ENCODE data around the gene TEC.

The TEC gene

GRCh38 chr4:48193921-48194468, 75.6 kb downstream of the TEC start:
- intact Hi-C loops (cut with DNase I; ENCODE audit: low total_unique reads): no loop called here
- H3K36me3 ChIP-seq: no peaks in the 10 kb centered on the region
- no peak overlapping the region for H3K4me3 ChIP-seq
- H3K9me3 ChIP-seq: no peaks in the 10 kb centered on the region
- no peak overlapping the region for H3K27ac ChIP-seq
- DNase-seq: no peak
- H3K4me1 ChIP-seq: no peaks in the 10 kb centered on the region
- no peaks in the 10 kb centered on the region for H3K27me3 ChIP-seq
- TF ChIP-seq, protein P1, sequence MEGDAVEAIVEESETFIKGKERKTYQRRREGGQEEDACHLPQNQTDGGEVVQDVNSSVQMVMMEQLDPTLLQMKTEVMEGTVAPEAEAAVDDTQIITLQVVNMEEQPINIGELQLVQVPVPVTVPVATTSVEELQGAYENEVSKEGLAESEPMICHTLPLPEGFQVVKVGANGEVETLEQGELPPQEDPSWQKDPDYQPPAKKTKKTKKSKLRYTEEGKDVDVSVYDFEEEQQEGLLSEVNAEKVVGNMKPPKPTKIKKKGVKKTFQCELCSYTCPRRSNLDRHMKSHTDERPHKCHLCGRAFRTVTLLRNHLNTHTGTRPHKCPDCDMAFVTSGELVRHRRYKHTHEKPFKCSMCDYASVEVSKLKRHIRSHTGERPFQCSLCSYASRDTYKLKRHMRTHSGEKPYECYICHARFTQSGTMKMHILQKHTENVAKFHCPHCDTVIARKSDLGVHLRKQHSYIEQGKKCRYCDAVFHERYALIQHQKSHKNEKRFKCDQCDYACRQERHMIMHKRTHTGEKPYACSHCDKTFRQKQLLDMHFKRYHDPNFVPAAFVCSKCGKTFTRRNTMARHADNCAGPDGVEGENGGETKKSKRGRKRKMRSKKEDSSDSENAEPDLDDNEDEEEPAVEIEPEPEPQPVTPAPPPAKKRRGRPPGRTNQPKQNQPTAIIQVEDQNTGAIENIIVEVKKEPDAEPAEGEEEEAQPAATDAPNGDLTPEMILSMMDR (IDR thresholded peaks at IDR 0.05): no peak

DNA sequence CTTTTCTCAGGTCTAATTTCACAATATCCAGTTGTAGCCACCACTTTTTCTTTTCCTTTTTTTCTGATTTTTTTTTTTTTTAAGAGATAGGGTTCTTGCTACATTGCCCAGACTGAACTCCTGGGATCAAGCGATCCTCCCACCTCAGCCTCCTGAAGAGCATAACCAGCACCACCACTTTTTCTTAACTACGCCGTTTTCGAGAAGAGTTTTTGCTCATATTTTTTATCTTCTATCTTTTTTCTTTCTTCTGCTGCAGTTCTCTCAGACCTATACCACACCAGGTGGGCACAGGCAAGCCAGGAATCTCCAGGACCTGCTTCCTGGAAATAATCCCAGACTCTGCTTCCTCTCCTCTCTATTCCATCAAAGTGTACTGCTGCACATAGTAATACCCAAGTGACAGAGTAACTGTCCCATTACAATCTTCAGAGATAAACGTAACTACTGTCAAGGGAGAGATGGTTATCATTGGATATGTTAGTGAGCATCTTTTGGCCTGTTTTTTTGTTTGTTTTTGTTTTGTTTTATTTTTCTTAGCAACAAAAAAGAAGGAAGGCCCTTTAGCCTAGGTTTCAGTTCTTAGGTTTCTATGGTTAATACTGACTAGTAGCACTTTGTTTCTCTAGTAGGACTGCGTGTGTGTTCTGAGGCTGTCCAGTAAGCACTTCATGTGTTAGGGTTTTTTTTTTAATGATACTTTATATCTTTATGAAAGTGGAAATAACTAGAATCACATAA, 76.4 kb downstream of the TEC start:
- DNase-seq: no peak
- intact Hi-C loops (cut with DNase I; ENCODE audit: low total_unique reads): no loop called here

DNA sequence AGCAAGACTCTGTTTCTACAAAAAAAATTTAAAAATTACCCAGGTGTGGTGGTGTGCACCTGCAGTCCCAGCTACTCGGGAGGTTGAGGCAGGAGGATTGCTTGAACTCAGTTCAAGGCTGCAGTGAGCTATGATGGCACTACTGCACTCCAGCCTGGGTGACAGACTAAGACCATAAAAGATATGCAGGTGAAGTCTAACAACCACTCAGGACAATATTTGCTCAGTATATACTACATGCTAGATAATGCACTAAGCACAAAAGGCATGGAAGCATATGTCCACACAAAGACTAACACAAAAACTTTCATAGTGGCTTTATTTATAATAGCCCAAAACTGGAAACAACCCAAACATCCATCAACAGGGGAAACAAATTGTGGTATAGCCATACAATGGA, 77.9 kb downstream of the TEC start:
- no peak overlapping the region for H3K27ac ChIP-seq
- intact Hi-C loops (cut with DNase I; ENCODE audit: low total_unique reads): no loop called here
- H3K27me3 ChIP-seq: no peaks in the 10 kb centered on the region

More for the DNA sequence above, 76.4 kb downstream of the TEC start:
- no peak overlapping the region for H3K27ac ChIP-seq
- H3K4me3 ChIP-seq: no peak overlapping the region
- H3K9me3 ChIP-seq: no peaks in the 10 kb centered on the region
- no peaks in the 10 kb centered on the region for H3K27me3 ChIP-seq
- no peaks in the 10 kb centered on the region for H3K4me1 ChIP-seq
- H3K36me3 ChIP-seq: no peaks in the 10 kb centered on the region
- TF ChIP-seq, protein P1 (IDR thresholded peaks at IDR 0.05): no peak

DNA sequence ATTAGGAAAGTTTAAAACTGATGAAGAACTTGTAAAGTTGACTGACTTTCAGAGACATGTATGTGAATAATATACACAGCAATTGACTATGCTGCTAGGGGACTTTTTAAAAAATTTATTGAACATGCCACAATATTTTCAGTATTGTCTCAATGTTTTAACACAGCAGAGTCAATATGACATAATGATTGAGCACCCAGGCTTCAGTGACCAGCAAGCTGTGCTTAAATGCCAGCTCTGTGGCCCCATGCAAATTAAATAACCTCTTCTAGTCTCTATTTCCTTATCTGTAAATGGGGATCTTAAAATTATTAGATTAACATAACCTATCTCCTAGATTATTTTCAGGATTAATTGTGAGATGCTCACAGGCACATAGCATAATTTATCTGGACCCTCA, 78.8 kb downstream of the TEC start:
- Histone ChIP-seq H3K27me3 (no peaks in the 10 kb centered on the region), H3K9me3 (no peaks in the 10 kb centered on the region), H3K4me1 (no peaks in the 10 kb centered on the region), H3K4me3 (no peak overlapping the region), H3K36me3 (no peaks in the 10 kb centered on the region), H3K27ac (no peak overlapping the region)
- TF ChIP-seq, protein P1 (IDR thresholded peaks at IDR 0.05): no peak
- intact Hi-C loops (cut with DNase I; ENCODE audit: low total_unique reads): no loop called here
- DNase-seq: no peak

More for the DNA sequence above, 77.9 kb downstream of the TEC start:
- TF ChIP-seq, protein P1 (IDR thresholded peaks at IDR 0.05): no peak
- H3K4me3 ChIP-seq: no peak overlapping the region
- no peaks in the 10 kb centered on the region for H3K9me3 ChIP-seq
- H3K4me1 ChIP-seq: no peaks in the 10 kb centered on the region
- no peak for DNase-seq
- no peaks in the 10 kb centered on the region for H3K36me3 ChIP-seq

GRCh38 chr4:48189731-48190130, 79.9 kb downstream of the TEC start:
- no peaks in the 10 kb centered on the region for H3K4me1 ChIP-seq
- TF ChIP-seq, protein P1 (IDR thresholded peaks at IDR 0.05): no peak
- no peak overlapping the region for H3K27ac ChIP-seq
- no peak overlapping the region for H3K4me3 ChIP-seq
- H3K9me3 ChIP-seq: no peaks in the 10 kb centered on the region
- H3K27me3 ChIP-seq: no peaks in the 10 kb centered on the region
- no peaks in the 10 kb centered on the region for H3K36me3 ChIP-seq
- intact Hi-C loops (cut with DNase I; ENCODE audit: low total_unique reads): no loop called here
- DNase-seq: no peak
